ENCODE results near the gene TSHZ1.

The TSHZ1 gene

GRCh38 chr18:75218065-75218923 lies 7.7 kb downstream of the TSHZ1 start:
- Mint-ChIP-seq H3K4me1 (peaks cover 68% of the 10 kb centered on the region), H3K4me3 (no peak overlapping the region)

DNA sequence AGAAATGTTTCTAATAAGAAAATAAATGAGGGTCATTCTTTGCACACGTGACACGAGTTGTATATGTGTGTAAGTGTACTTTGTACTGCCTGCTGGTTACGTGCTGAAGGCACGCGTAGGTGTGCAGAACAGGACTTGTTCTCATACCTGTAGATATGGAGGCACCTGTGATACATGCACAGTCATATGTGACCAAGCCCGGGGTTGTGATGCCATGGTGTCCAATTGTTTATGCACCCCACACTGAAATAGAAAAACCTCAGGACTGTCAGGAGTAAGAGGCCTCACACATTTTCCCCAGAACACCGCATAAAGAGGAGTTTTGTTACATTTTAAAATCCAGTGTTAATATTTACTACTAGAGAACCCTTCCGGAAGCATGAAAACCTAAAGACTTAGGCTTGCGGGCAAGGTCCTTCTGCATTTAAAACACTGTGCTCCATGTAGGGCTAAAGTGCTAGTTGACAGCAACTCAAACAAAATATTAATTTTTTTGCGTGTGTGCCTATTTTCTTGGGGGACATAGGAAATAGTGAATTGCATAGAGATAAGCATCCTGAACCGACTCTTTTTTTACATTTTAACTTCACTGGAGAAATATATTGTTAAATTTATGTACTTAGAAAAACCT lies 9.3 kb downstream of the TSHZ1 start:
- no peak for DNase-seq
- Mint-ChIP-seq H3K27me3 (no peaks in the 10 kb centered on the region), H3K9me3 (no peaks in the 10 kb centered on the region), H3K27ac (no peak overlapping the region), H3K4me1 (peaks cover 61% of the 10 kb centered on the region), H3K36me3 (peaks cover 8% of the 10 kb centered on the region), H3K4me3 (no peak overlapping the region)
- CTCF ChIA-PET: no interaction called here

More at GRCh38 chr18:75218065-75218923, 7.7 kb downstream of the TSHZ1 start:
- Mint-ChIP-seq H3K27ac (no peak overlapping the region), H3K9me3 (no peaks in the 10 kb centered on the region), H3K36me3 (peaks cover 17% of the 10 kb centered on the region), H3K27me3 (no peaks in the 10 kb centered on the region)
- DNase-seq: no peak
- CTCF ChIA-PET: no interaction called here

- Mint-ChIP-seq H3K27me3 (no peaks in the 10 kb centered on the region), H3K9me3 (no peaks in the 10 kb centered on the region), H3K4me1 (peaks cover 52% of the 10 kb centered on the region), H3K36me3 (peaks cover 2% of the 10 kb centered on the region), H3K27ac (no peak overlapping the region), H3K4me3 (no peak overlapping the region)
- CTCF ChIA-PET: no interaction called here
- no peak for DNase-seq
Measured at GRCh38 chr18:75220551-75221355, 10.2 kb downstream of the TSHZ1 start.

DNA sequence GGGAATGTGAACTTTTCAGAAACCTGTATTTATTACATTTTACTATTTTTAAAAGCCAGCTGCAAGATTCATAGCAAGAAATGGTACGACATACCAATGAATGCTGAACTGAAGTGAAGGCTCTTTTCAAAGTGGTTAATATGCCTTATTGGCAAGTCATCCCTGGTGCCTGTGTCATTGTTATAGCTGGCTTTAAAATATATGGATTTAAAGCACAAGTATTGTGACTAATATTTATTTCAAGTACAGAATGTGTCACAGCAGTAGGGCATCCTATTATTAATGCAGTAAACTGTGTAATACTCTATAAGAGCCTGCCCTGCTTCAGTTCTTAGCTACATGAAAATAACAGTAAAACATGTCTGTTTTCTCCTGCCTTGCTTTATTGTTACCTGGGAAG lies 10.8 kb downstream of the TSHZ1 start:
- Mint-ChIP-seq H3K27me3 (no peaks in the 10 kb centered on the region), H3K9me3 (no peaks in the 10 kb centered on the region), H3K27ac (no peak overlapping the region), H3K4me3 (no peak overlapping the region), H3K36me3 (peaks cover 3% of the 10 kb centered on the region), H3K4me1 (peaks cover 52% of the 10 kb centered on the region)
- CTCF ChIA-PET: no interaction called here
- no peak for DNase-seq

- H3K4me3 Mint-ChIP-seq: no peak overlapping the region
- CTCF ChIA-PET: no interaction called here
- no peak overlapping the region for H3K27ac Mint-ChIP-seq
- H3K4me1 Mint-ChIP-seq: peaks cover 52% of the 10 kb centered on the region
- no peaks in the 10 kb centered on the region for H3K9me3 Mint-ChIP-seq
- peaks cover 6% of the 10 kb centered on the region for H3K36me3 Mint-ChIP-seq
- DNase-seq: no peak
- H3K27me3 Mint-ChIP-seq: no peaks in the 10 kb centered on the region
Measured at GRCh38 chr18:75221897-75222296, 11.3 kb downstream of the TSHZ1 start.

DNA sequence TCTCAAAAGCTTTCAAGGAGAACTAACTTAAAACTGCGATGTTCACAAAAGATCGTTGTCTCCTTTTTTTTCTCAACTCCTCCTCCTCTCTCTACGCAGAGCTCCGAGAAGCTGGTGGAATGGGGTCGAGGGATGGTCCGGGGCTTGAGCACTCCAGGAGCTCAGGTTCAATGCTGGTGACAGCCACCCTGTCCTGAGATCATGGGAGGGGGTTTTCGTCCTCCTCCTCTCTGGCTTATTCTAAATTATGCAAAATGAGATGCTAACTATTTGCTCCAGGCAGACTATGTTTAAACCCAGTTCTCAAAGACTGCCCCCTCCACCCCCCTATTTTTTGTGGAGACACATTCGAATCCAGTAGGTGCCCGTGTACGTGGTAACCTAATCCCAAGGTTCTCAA lies 11.8 kb downstream of the TSHZ1 start:
- no peak for DNase-seq
- CTCF ChIA-PET: no interaction called here
- Mint-ChIP-seq H3K36me3 (peaks cover 6% of the 10 kb centered on the region), H3K27ac (no peak overlapping the region), H3K27me3 (no peaks in the 10 kb centered on the region), H3K4me3 (no peak overlapping the region), H3K4me1 (peaks cover 53% of the 10 kb centered on the region), H3K9me3 (no peaks in the 10 kb centered on the region)

- CTCF ChIA-PET: interaction anchor here (1.4 to 1.8 kb wide), 2 partner anchors 19 to 22 kb away, joined by 3 to 4 read pairs; no protein-coding TSS in a partner anchor
- no peak overlapping the region for H3K27ac Mint-ChIP-seq
Measured at GRCh38 chr18:75223687-75224347, 13.2 kb downstream of the TSHZ1 start.

DNA sequence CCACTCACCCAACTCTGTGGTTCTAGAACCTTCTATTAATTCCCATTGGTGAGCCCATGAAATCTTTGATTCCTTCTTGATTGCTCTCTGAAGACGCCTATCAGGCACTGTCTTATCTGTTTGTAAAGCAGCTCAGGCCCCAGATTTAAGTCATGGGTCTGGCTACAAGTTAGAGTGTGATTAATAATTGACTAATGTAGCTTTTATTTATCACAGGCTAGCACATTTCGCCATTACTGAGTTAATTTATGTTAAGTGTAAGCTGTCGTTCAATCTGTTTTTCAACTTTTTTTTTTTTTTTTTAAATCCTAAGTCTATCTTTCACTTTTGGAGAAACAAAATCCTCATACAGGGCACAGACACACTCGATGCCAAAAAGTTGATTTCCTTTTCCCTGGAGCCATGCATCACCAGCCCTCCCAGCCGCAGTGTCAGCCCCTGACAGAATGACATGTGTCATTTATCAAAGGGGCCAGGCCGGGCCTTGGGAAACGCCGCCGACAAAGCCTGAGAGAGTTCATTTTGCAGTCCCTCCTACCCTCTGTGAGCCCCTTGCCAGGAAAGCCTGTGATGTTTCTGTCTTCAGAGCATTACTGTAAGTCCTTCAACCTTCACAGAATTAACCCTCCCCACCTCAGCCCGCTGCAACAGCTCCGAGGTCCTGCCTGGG lies 15.8 kb downstream of the TSHZ1 start:
- CTCF ChIA-PET: no interaction called here
- no peak for DNase-seq
- H3K36me3 Mint-ChIP-seq: peaks cover 20% of the 10 kb centered on the region
- peak overlapping the region; percentile 41 for H3K4me3 Mint-ChIP-seq
- H3K9me3 Mint-ChIP-seq: no peaks in the 10 kb centered on the region
- peak overlapping the region; percentile 72 for H3K27ac Mint-ChIP-seq
- H3K4me1 Mint-ChIP-seq: peaks cover 53% of the 10 kb centered on the region
- H3K27me3 Mint-ChIP-seq: no peaks in the 10 kb centered on the region

More at GRCh38 chr18:75223687-75224347, 13.2 kb downstream of the TSHZ1 start:
- H3K36me3 Mint-ChIP-seq: peaks cover 10% of the 10 kb centered on the region
- H3K4me1 Mint-ChIP-seq: peaks cover 55% of the 10 kb centered on the region
- H3K27me3 Mint-ChIP-seq: no peaks in the 10 kb centered on the region
- no peak overlapping the region for H3K4me3 Mint-ChIP-seq
- H3K9me3 Mint-ChIP-seq: no peaks in the 10 kb centered on the region
- no peak for DNase-seq

DNA sequence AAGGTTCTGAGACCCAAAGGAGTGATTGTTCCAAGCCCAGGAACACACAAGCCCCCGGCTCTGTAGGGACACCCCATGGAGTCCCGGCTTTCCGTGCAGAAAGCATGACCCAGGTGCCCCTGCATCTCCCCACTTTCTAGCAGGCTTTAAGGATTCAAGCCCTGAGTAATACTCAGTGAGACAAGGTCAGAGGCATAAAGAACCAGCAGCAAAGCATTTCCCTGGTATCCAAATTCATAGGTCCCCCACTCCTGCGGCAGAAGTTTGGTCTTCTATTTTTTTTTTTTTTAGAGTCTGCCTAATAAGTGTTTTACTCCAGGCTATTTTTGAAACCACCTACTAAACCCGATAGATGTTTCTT lies 16.3 kb downstream of the TSHZ1 start:
- H3K4me3 Mint-ChIP-seq: no peak overlapping the region
- H3K9me3 Mint-ChIP-seq: no peaks in the 10 kb centered on the region
- peaks cover 20% of the 10 kb centered on the region for H3K36me3 Mint-ChIP-seq
- no peaks in the 10 kb centered on the region for H3K27me3 Mint-ChIP-seq
- no peak overlapping the region for H3K27ac Mint-ChIP-seq
- DNase-seq: no peak
- CTCF ChIA-PET: no interaction called here
- peaks cover 49% of the 10 kb centered on the region for H3K4me1 Mint-ChIP-seq

- CTCF ChIA-PET: no interaction called here
- peaks cover 42% of the 10 kb centered on the region for H3K4me1 Mint-ChIP-seq
- no peak for DNase-seq
- no peak overlapping the region for H3K27ac Mint-ChIP-seq
- peaks cover 20% of the 10 kb centered on the region for H3K36me3 Mint-ChIP-seq
- H3K9me3 Mint-ChIP-seq: no peaks in the 10 kb centered on the region
- H3K4me3 Mint-ChIP-seq: no peak overlapping the region
- H3K27me3 Mint-ChIP-seq: no peaks in the 10 kb centered on the region
Measured at GRCh38 chr18:75227535-75228296, 17.1 kb downstream of the TSHZ1 start.

GRCh38 chr18:75228967-75229366 lies 18.4 kb downstream of the TSHZ1 start:
- H3K4me1 Mint-ChIP-seq: peaks cover 37% of the 10 kb centered on the region
- no peaks in the 10 kb centered on the region for H3K27me3 Mint-ChIP-seq
- H3K9me3 Mint-ChIP-seq: no peaks in the 10 kb centered on the region
- no peak for DNase-seq
- H3K27ac Mint-ChIP-seq: peak overlapping the region; percentile 55
- H3K4me3 Mint-ChIP-seq: no peak overlapping the region
- CTCF ChIA-PET: interaction anchor here (1.3 kb wide), 1 partner anchor 13 kb away, joined by 3 read pairs; no protein-coding TSS in a partner anchor
- peaks cover 20% of the 10 kb centered on the region for H3K36me3 Mint-ChIP-seq

DNA sequence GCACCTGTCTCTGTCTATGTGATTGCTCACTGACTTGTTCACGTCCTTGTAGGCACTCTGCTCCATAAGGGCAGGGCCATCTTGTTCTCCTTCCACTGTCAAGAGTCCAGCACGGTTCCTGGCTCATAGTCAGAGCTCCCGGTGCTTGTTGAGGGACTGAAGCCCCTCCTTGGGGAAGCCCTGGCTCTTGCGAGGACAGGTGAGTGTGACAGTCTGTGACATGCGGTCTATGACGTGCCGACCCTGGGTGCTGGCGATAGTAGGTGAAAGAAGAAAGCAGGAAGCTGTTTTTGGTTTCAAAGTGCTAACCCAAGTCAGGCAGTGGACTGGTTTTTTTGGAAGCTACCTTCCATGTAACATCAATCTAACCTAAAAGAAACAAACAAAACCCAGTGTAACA lies 18.8 kb downstream of the TSHZ1 start:
- CTCF ChIA-PET: interaction anchor here (1.3 kb wide), 1 partner anchor 13 kb away, joined by 3 read pairs; no protein-coding TSS in a partner anchor
- DNase-seq: no peak
- Mint-ChIP-seq H3K27me3 (no peaks in the 10 kb centered on the region), H3K4me1 (peaks cover 35% of the 10 kb centered on the region), H3K4me3 (no peak overlapping the region), H3K9me3 (no peaks in the 10 kb centered on the region), H3K27ac (no peak overlapping the region), H3K36me3 (peaks cover 20% of the 10 kb centered on the region)

Measured in activated naive CD4-positive, alpha-beta T cell treated with anti-CD3 and anti-CD28 coated beads, Interleukin-2, amount 10 ng/mL, durations not matched to agents 7 days and 5 days (primary cell).